GM18951 (cell line): ENCODE measurements around the gene TNFRSF12A.
A peak's percentile ranks its signal among the peaks of the same experiment; 100 is the strongest.

Source experiments
- POLR2A ChIP-seq: IDR thresholded peaks from 4 replicates; pipeline ENCODE4 v1.6.1; 2011; ENCODE audit warnings: mild to moderate bottlenecking; ENCODE audit not compliant: insufficient read length, insufficient read depth; ENCODE audit errors: extremely low read depth
- in situ Hi-C: fragments of 300-500 bp; cut with MboI; formaldehyde crosslinking; loops from one replicate; pipeline ENCODE4 v1.12.0; 2022; ENCODE audit warnings: low sequenced_read_pairs, mixed read lengths, inconsistent platforms; ENCODE audit not compliant: unreplicated experiment

The TNFRSF12A gene

DNA sequence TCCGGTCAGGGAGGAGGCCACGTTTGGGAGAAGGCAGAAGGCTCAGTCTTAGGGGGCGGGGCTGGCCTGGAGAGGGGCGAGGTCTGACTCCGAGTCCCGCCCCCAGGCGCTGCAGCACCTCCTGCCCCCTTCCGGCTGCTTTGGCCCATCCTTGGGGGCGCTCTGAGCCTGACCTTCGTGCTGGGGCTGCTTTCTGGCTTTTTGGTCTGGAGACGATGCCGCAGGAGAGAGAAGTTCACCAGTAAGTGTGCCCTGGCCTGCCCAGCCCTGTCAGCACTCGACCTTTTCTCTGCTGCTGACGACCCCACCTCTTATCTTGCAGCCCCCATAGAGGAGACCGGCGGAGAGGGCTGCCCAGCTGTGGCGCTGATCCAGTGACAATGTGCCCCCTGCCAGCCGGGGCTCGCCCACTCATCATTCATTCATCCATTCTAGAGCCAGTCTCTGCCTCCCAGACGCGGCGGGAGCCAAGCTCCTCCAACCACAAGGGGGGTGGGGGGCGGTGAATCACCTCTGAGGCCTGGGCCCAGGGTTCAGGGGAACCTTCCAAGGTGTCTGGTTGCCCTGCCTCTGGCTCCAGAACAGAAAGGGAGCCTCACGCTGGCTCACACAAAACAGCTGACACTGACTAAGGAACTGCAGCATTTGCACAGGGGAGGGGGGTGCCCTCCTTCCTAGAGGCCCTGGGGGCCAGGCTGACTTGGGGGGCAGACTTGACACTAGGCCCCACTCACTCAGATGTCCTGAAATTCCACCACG lies 1.5 kb downstream of the TNFRSF12A start:
- no peak for TF ChIP-seq POLR2A
- in situ Hi-C loops, result no loop called here

- in situ Hi-C loops, result no loop called here
- no peak for TF ChIP-seq POLR2A
Measured at GRCh38 chr16:3022208-3022683, 2.1 kb downstream of the TNFRSF12A start.

DNA sequence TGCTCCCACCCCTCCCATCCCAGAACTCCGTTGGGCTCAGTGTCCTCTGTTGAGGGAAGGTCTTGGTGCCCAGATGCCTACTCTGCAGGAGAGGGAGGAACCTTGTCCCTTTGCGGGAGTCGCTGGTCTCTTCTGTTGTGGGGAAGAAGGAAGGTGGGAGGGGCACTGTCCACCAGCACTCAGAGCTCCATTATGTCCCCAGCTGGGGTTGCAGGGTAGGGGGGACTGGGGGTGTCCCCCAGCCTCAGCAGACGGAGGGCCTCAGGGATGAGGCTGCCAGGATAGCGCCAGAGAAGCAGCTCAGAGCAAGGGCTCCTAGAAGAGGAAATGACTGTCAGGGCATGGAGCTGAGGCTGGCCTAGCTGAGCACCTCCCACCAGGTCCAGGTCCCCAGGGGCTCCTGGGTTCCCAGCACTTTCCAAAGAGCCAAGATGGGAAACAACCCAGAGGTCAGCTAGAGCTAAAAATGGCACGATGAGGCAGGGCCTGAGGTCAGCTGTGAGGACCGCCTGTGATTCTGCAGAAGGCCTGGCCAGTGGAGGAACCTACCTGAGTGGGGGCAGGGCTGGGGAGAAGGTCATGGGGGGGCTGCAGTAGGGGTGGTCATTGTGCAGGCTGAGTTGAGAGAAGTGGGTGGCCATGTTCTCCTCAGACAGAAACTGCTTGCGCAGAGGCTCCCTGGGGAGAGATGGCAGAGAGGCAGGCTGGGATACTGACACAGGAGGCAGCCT lies 2.7 kb downstream of the TNFRSF12A start:
- TF ChIP-seq POLR2A, result no peak
- in situ Hi-C loops, result no loop called here

DNA sequence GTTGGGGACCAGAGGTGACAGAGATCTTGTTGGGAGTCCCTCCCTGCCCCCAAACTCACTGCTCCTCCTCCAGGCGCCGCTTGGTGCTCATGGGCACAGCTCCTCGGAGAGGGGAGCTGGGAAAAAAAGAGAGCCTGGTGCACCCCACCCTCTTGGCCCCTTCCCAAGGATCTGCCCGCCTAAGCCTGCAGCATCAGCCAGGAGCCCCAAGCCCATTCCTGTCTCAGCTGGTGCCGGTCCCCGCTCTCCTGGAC lies 3.2 kb downstream of the TNFRSF12A start:
- in situ Hi-C loops, result no loop called here
- TF ChIP-seq POLR2A, result no peak

GRCh38 chr16:3023669-3024478 lies 3.7 kb downstream of the TNFRSF12A start, which contains the start of the genes HCFC1R1 and THOC6:
TSS of gene HCFC1R1 (minus strand) at chr16:3023942. CDS start at chr16:3023941, 1 bp downstream.
TSS of gene THOC6 (plus strand) at chr16:3024035. CDS start at chr16:3024327, 292 bp downstream.
- in situ Hi-C loops, result no loop called here
- peak; percentile 90 for TF ChIP-seq POLR2A

- TF ChIP-seq POLR2A, result no peak
- in situ Hi-C loops, result no loop called here
Measured at GRCh38 chr16:3025032-3026002, 5.1 kb downstream of the TNFRSF12A start.

GRCh38 chr16:3026003-3026378 lies 5.8 kb downstream of the TNFRSF12A start:
- in situ Hi-C loops, result no loop called here
- TF ChIP-seq POLR2A, result no peak

DNA sequence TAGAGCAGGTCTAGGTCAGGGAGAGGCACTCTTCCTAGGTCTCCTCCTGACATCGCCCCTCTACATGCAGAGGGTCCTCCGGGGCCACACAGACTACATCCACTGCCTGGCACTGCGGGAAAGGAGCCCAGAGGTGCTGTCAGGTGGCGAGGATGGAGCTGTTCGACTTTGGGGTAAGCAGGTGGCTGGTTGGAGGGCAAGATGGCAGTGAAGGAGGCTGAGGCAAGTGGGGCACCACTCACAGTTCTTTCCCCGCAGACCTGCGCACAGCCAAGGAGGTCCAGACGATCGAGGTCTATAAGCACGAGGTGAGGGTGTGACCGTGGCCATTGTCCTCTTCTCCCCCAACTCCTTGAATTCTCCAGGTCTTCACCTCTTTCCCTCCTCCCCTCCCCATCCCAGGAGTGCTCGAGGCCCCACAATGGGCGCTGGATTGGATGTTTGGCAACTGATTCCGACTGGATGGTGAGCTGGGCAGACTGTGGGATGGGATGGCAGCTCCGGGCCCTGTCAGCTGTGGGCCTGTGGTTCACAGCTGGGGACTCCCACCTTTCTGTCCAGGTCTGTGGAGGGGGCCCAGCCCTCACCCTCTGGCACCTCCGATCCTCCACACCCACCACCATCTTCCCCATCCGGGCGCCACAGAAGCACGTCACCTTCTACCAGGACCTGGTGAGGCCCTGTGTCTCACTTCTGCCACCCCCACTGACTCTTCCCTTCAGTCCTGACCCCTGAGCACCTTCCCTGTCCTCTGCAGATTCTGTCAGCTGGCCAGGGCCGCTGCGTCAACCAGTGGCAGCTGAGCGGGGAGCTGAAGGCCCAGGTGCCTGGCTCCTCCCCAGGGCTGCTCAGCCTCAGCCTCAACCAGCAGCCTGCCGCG lies 6.7 kb downstream of the TNFRSF12A start:
- in situ Hi-C loops, result no loop called here
- TF ChIP-seq POLR2A, result no peak

GRCh38 chr16:3027489-3027795 lies 7.3 kb downstream of the TNFRSF12A start:
- TF ChIP-seq POLR2A, result no peak
- in situ Hi-C loops, result no loop called here

GRCh38 chr16:3027983-3028715 lies 8.0 kb downstream of the TNFRSF12A start:
- in situ Hi-C loops, result no loop called here
- TF ChIP-seq POLR2A, result peak; percentile 8

DNA sequence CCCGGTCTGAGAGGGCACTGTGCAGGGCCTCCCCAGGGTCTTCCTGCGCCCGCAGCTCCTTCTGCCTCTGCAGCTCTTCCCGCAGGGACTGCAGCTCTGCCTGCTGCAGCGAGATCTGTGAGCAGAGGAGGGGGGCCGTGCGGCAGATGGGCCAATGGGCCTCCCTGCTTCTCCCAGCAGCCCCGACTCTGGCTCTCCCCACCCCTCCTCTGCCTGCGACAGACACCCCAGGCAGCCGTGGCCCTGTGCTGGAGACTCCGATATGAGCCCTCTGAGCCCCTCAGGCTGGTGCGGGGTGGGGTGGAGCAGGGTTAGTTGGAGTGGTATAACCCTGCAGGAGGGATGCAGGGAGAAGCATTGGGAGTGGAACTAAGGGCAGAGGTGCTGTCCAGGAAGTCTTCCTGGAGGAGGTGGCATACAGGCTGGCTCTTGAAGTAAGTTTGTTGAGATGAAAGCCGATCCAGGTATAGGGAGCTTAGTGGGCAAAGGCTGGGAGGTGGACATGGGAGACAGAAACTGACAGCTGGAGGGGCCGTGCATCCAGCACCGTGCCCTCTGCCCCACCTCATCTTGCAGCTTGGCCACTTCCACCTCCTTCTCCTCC lies 8.7 kb downstream of the TNFRSF12A start:
- no peak for TF ChIP-seq POLR2A
- in situ Hi-C loops, result no loop called here
